Measurements from ENCODE around the gene STAT5A. TPM values are rescaled to one million over a fixed set of nuclear protein-coding genes. Genes with fewer than 3 reads are reported as not detected.
A peak's percentile ranks its signal among the peaks of the same experiment; 100 is the strongest.

Gene STAT5A
- polyA plus RNA-seq, 1 experiment = 5.3 TPM

DNA sequence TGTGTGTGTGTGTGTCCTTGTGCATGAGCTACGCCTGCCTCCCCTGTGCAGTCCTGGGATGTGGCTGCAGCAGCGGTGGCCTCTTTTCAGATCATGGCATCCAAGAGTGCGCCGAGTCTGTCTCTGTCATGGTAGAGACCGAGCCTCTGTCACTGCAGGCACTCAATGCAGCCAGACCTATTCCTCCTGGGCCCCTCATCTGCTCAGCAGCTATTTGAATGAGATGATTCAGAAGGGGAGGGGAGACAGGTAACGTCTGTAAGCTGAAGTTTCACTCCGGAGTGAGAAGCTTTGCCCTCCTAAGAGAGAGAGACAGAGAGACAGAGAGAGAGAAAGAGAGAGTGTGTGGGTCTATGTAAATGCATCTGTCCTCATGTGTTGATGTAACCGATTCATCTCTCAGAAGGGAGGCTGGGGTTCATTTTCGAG lies 22.5 kb downstream of the STAT5A start:
- Histone ChIP-seq H3K27me3 (ENCODE audit: control insufficient read depth, insufficient read depth, low read length) (no peaks in the 10 kb centered on the region), H3K27ac (ENCODE audit: low read depth, low read length) (peak overlapping the region; percentile 81), H3K4me3 (ENCODE audit: low read depth, low read length) (no peak overlapping the region), H3K9me3 (ENCODE audit: control insufficient read depth, insufficient read depth, low read length) (no peaks in the 10 kb centered on the region)
- CTCF ChIA-PET = interaction anchor here (2.4 to 4.7 kb wide), 3 partner anchors 88 to 216 kb away, joined by 11 to 24 read pairs (median 11); no protein-coding TSS in a partner anchor
- POLR2A ChIA-PET = interaction anchor here (0.7 to 1.2 kb wide), 2 partner anchors 88 to 89 kb away, joined by 3 to 4 read pairs; no protein-coding TSS in a partner anchor
- no peak for DNase-seq (ENCODE audit: low read depth, low spot score)
- no peak for TF ChIP-seq CTCF (IDR thresholded peaks at IDR 0.05; ENCODE audit: low read depth, low read length)

GRCh38 chr17:42311240-42312034 lies 23.1 kb downstream of the STAT5A start:
- CTCF ChIA-PET = interaction anchor here (0.6 to 4.7 kb wide), 5 partner anchors 89 to 291 kb away, joined by 3 to 24 read pairs (median 11); partner anchors contain the start of gene NKIRAS2

DNA sequence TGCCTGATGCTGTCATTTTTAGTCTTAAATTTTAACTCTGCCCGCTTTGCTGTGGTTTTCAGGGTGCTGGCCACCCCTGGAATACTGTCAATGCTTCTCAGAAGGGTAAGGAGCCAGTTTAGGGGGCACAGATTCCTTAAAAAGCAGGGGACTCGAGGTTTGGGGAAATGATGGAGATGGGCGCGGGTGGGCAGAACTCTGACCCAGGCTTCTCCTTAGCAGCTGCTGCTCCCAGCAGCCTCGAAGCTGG lies 23.7 kb downstream of the STAT5A start:
- ChIA-PET POLR2A (interaction anchor here (0.6 to 2.1 kb wide), 6 partner anchors 25 to 208 kb away, joined by 3 to 8 read pairs (median 4); partner anchors contain the start of gene CAVIN1), CTCF (interaction anchor here (0.6 to 4.7 kb wide), 5 partner anchors 89 to 292 kb away, joined by 3 to 24 read pairs (median 11); partner anchors contain the start of gene NKIRAS2)
- H3K4me3 ChIP-seq (ENCODE audit: low read depth, low read length) = no peak overlapping the region
- no peak for DNase-seq (ENCODE audit: low read depth, low spot score)
- H3K27ac ChIP-seq (ENCODE audit: low read depth, low read length) = peak overlapping the region; percentile 81
- H3K9me3 ChIP-seq (ENCODE audit: control insufficient read depth, insufficient read depth, low read length) = no peaks in the 10 kb centered on the region
- TF ChIP-seq CTCF (IDR thresholded peaks at IDR 0.05; ENCODE audit: low read depth, low read length) = no peak
- H3K27me3 ChIP-seq (ENCODE audit: control insufficient read depth, insufficient read depth, low read length) = no peaks in the 10 kb centered on the region

More at GRCh38 chr17:42311240-42312034, 23.1 kb downstream of the STAT5A start:
- peak; percentile 86 for DNase-seq (ENCODE audit: low read depth, low spot score)
- H3K27ac ChIP-seq (ENCODE audit: low read depth, low read length) = peak overlapping the region; percentile 81
- H3K4me3 ChIP-seq (ENCODE audit: low read depth, low read length) = no peak overlapping the region
- H3K9me3 ChIP-seq (ENCODE audit: control insufficient read depth, insufficient read depth, low read length) = no peaks in the 10 kb centered on the region
- no peaks in the 10 kb centered on the region for H3K27me3 ChIP-seq (ENCODE audit: control insufficient read depth, insufficient read depth, low read length)
- POLR2A ChIA-PET = interaction anchor here (0.6 to 2.1 kb wide), 7 partner anchors 24 to 209 kb away, joined by 3 to 8 read pairs (median 3); partner anchors contain the start of gene CAVIN1
- no peak for TF ChIP-seq CTCF (IDR thresholded peaks at IDR 0.05; ENCODE audit: low read depth, low read length)

DNA sequence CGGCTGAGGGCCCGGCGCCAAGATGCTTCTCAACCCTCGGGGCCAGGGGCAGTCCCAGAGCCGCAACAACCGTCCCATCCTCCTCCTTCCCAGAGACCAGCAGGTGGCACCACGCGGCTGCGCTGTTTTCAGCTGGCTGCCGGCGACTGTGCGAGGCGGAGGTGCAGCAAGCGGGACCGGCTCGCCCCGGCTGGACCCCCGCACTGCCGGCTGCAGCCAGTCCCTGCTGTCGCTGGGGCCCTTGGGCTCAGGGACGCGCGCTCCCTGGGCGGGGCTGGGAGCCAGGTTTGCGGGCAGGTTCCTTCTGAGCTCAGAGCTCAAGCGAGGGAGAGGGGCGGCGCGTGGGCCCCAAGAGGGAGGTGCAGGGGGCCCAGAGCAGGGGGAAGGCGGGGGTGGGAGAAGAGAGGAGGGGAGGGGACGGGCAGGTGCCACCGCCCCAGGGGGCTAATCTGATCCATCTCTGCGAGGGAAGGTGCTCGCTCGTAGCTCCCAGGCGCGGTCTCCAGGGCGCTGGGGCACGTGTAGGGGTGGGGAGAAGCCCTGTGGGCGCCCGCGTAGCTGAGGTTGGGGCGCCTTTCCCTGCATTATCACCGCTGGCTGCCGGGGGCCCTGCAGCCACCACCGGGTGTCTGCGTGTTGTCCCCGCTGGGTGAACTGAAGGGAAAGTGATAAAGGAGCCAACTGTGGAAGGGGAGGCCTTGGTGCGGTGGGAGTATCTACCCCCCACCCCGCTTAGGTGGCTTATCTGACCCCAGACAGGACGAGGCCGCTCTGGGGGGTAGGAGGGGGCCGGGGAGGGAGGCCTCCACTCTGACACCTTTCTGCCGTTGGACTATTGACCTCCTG lies 24.2 kb downstream of the STAT5A start:
- CTCF ChIA-PET = interaction anchor here (0.5 to 4.7 kb wide), 11 partner anchors 9 to 292 kb away, joined by 3 to 24 read pairs (median 3); partner anchors contain the start of gene NKIRAS2
- Histone ChIP-seq H3K4me3 (ENCODE audit: low read depth, low read length) (no peak overlapping the region; the same call in 1 of the 2 replicates), H3K9me3 (ENCODE audit: control insufficient read depth, insufficient read depth, low read length) (no peaks in the 10 kb centered on the region), H3K27ac (ENCODE audit: low read depth, low read length) (peak overlapping the region; percentile 81), H3K27me3 (ENCODE audit: control insufficient read depth, insufficient read depth, low read length) (no peaks in the 10 kb centered on the region)
- POLR2A ChIA-PET = interaction anchor here (0.6 to 2.1 kb wide), 5 partner anchors 25 to 208 kb away, joined by 3 to 8 read pairs (median 3); partner anchors contain the start of gene CAVIN1
- TF ChIP-seq CTCF (IDR thresholded peaks at IDR 0.05; ENCODE audit: low read depth, low read length) = peak; percentile 69
- peak; percentile 55 for DNase-seq (ENCODE audit: low read depth, low spot score)
